HepG2 (cell line): ENCODE measurements around the gene HDGF. TPM values are rescaled to one million over a fixed set of nuclear protein-coding genes. Genes with fewer than 3 reads are reported as not detected.

Source experiments
- ATF6 ChIP-seq: sonication (generic); formaldehyde crosslinking; conservative IDR thresholded peaks from 2 replicates; pipeline ENCODE4 v1.4.0; 2020; ENCODE audit warnings: missing genetic modification reagents
- EP300 ChIP-seq, 3 experiments: sonication (generic) in 1 of 3; formaldehyde crosslinking in 1 of 3; IDR thresholded peaks; 2 replicates each; pipeline versions ENCODE4 v1.5.1 to v1.6.1; 2011 to 2020; ENCODE audit warnings: low read depth in 2 of 3, low read length in 2 of 3, borderline replicate concordance in 1 of 3, improper control_type of control experiment in 1 of 3, mild to moderate bottlenecking in 1 of 3, missing genetic modification reagents in 1 of 3, moderate library complexity in 1 of 3
- HNRNPK ChIP-seq: fragments of 200-400 bp; formaldehyde crosslinking; IDR thresholded peaks from 2 replicates; pipeline ENCODE4 v1.6.1; 2018; ENCODE audit warnings: low read length, low read depth, moderate library complexity, mild to moderate bottlenecking; ENCODE audit not compliant: poor library complexity, severe bottlenecking
- JUNB ChIP-seq: sonication (generic); formaldehyde crosslinking; IDR thresholded peaks from 2 replicates; pipeline ENCODE4 v1.8.0; 2022; ENCODE audit warnings: missing genetic modification reagents, mild to moderate bottlenecking, borderline replicate concordance
- KDM5B ChIP-seq: sonication (generic); formaldehyde crosslinking; IDR thresholded peaks from 2 replicates; pipeline ENCODE4 v1.4.0; 2020; ENCODE audit warnings: missing genetic modification reagents, mild to moderate bottlenecking, borderline replicate concordance
- KLF11 ChIP-seq: IDR thresholded peaks from 2 replicates; pipeline ENCODE4 v1.6.1; 2016; ENCODE audit warnings: missing compliant biosample characterization
- ZFP82 ChIP-seq: sonication (generic); formaldehyde crosslinking; IDR thresholded peaks from 2 replicates; pipeline ENCODE4 v1.5.1; 2020; ENCODE audit warnings: mild to moderate bottlenecking, missing genetic modification reagents, borderline replicate concordance
- ZNF276 ChIP-seq: sonication (generic); formaldehyde crosslinking; IDR thresholded peaks from 2 replicates; pipeline ENCODE4 v1.4.0; 2020; ENCODE audit warnings: mild to moderate bottlenecking, low read depth, missing genetic modification reagents
- ZNF547 ChIP-seq: sonication (generic); formaldehyde crosslinking; IDR thresholded peaks from 2 replicates; pipeline ENCODE4 v1.5.1; 2020; ENCODE audit warnings: mild to moderate bottlenecking, missing genetic modification reagents
- ZNF746 ChIP-seq: sonication (generic); formaldehyde crosslinking; IDR thresholded peaks from 2 replicates; pipeline ENCODE4 v1.8.0; 2022; ENCODE audit warnings: mild to moderate bottlenecking, missing genetic modification reagents
- polyA plus RNA-seq, 8 experiments: library from polyadenylated mRNA; depleted of rRNA in 3 of 8; stranded (reverse) in 7 of 8; unstranded in 1 of 8; fragments of >200 nt; fragmentation: Illumina TruSeq in 4 of 8; extraction: Trizol in 4 of 8; gene quantifications; 2 replicates each; pipeline versions ENCODE4 v1.2.1 to v1.2.3, GENCODE V29; 2011 to 2016; ENCODE audit warnings: low read depth in 4 of 8, missing spikeins in 1 of 8, mixed read lengths in 1 of 8; ENCODE audit not compliant: insufficient read depth in 1 of 8
- total RNA-seq, 5 experiments: library from RNA; depleted of rRNA; stranded (reverse); fragments of >200 nt; fragmentation: Illumina TruSeq; extraction: Trizol; gene quantifications; 2 replicates each; pipeline ENCODE4 v1.2.3, GENCODE V29; 2016; ENCODE audit warnings: low read depth in 1 of 5
- TF ChIP-seq, protein P1 (sequence below): IDR thresholded peaks from 2 replicates; pipeline ENCODE4 v1.6.1; 2018; ENCODE audit warnings: missing genetic modification reagents
- TF ChIP-seq, protein P2 (sequence below): sonication (generic); formaldehyde crosslinking; IDR thresholded peaks from 2 replicates; pipeline ENCODE4 v1.4.0; 2020; ENCODE audit warnings: mild to moderate bottlenecking, missing genetic modification reagents
- TF ChIP-seq, protein P3 (sequence below): sonication (generic); formaldehyde crosslinking; IDR thresholded peaks from 2 replicates; pipeline ENCODE4 v1.5.0; 2020; ENCODE audit warnings: mild to moderate bottlenecking, missing genetic modification reagents
- TF ChIP-seq, protein P4 (sequence below): sonication (generic); formaldehyde crosslinking; IDR thresholded peaks from 2 replicates; pipeline ENCODE4 v1.5.1; 2020; ENCODE audit warnings: missing genetic modification reagents, mild to moderate bottlenecking, borderline replicate concordance

Gene HDGF
- total and polyA plus RNA-seq, 2 of the 13 experiments (the other 11 are each of a cell fraction or from before 2014, with no cell fraction given), result 156 to 196 TPM

- TF ChIP-seq EP300 (IDR thresholded peaks at IDR 0.05; ENCODE audit: low read depth in 2 of 2, low read length in 2 of 2) (no peak), EP300 (CRISPR knock-in tag; IDR thresholded peaks at IDR 0.05; ENCODE audit: borderline replicate concordance) (no peak), KLF11 (CRISPR knock-in tag) (peak; percentile 66; the same call in 1 of the 2 replicates), KDM5B (CRISPR knock-in tag) (peak; percentile 63), HNRNPK (no peak), ZNF746 (CRISPR knock-in tag) (peak; percentile 14; the same call in 1 of the 2 replicates), ZNF276 (CRISPR knock-in tag) (no peak), JUNB (CRISPR knock-in tag) (no peak), ATF6 (CRISPR knock-in tag) (no peak), ZFP82 (CRISPR knock-in tag) (no peak), ZNF547 (CRISPR knock-in tag) (no peak)
- TF ChIP-seq, protein P1, sequence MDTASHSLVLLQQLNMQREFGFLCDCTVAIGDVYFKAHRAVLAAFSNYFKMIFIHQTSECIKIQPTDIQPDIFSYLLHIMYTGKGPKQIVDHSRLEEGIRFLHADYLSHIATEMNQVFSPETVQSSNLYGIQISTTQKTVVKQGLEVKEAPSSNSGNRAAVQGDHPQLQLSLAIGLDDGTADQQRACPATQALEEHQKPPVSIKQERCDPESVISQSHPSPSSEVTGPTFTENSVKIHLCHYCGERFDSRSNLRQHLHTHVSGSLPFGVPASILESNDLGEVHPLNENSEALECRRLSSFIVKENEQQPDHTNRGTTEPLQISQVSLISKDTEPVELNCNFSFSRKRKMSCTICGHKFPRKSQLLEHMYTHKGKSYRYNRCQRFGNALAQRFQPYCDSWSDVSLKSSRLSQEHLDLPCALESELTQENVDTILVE (CRISPR knock-in tag), result 0 out of 2 replicates have a peak, but pooled peaks have one; percentile 28
- TF ChIP-seq, protein P2, sequence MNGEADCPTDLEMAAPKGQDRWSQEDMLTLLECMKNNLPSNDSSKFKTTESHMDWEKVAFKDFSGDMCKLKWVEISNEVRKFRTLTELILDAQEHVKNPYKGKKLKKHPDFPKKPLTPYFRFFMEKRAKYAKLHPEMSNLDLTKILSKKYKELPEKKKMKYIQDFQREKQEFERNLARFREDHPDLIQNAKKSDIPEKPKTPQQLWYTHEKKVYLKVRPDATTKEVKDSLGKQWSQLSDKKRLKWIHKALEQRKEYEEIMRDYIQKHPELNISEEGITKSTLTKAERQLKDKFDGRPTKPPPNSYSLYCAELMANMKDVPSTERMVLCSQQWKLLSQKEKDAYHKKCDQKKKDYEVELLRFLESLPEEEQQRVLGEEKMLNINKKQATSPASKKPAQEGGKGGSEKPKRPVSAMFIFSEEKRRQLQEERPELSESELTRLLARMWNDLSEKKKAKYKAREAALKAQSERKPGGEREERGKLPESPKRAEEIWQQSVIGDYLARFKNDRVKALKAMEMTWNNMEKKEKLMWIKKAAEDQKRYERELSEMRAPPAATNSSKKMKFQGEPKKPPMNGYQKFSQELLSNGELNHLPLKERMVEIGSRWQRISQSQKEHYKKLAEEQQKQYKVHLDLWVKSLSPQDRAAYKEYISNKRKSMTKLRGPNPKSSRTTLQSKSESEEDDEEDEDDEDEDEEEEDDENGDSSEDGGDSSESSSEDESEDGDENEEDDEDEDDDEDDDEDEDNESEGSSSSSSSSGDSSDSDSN (CRISPR knock-in tag), result peak; percentile 44
- TF ChIP-seq, protein P3, sequence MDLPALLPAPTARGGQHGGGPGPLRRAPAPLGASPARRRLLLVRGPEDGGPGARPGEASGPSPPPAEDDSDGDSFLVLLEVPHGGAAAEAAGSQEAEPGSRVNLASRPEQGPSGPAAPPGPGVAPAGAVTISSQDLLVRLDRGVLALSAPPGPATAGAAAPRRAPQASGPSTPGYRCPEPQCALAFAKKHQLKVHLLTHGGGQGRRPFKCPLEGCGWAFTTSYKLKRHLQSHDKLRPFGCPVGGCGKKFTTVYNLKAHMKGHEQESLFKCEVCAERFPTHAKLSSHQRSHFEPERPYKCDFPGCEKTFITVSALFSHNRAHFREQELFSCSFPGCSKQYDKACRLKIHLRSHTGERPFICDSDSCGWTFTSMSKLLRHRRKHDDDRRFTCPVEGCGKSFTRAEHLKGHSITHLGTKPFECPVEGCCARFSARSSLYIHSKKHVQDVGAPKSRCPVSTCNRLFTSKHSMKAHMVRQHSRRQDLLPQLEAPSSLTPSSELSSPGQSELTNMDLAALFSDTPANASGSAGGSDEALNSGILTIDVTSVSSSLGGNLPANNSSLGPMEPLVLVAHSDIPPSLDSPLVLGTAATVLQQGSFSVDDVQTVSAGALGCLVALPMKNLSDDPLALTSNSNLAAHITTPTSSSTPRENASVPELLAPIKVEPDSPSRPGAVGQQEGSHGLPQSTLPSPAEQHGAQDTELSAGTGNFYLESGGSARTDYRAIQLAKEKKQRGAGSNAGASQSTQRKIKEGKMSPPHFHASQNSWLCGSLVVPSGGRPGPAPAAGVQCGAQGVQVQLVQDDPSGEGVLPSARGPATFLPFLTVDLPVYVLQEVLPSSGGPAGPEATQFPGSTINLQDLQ (CRISPR knock-in tag), result no peak
- TF ChIP-seq, protein P4, sequence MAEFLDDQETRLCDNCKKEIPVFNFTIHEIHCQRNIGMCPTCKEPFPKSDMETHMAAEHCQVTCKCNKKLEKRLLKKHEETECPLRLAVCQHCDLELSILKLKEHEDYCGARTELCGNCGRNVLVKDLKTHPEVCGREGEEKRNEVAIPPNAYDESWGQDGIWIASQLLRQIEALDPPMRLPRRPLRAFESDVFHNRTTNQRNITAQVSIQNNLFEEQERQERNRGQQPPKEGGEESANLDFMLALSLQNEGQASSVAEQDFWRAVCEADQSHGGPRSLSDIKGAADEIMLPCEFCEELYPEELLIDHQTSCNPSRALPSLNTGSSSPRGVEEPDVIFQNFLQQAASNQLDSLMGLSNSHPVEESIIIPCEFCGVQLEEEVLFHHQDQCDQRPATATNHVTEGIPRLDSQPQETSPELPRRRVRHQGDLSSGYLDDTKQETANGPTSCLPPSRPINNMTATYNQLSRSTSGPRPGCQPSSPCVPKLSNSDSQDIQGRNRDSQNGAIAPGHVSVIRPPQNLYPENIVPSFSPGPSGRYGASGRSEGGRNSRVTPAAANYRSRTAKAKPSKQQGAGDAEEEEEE (CRISPR knock-in tag), result no peak; the same call in 1 of the 2 replicates
Measured at GRCh38 chr1:156728599-156729462, 22.6 kb downstream of the HDGF start, which contains the start of gene ISG20L2 (continued).
